A673 (cell line): ENCODE results near the gene MYOC. TPM values are rescaled to one million over a fixed set of nuclear protein-coding genes. Genes with fewer than 3 reads are reported as not detected.

Source experiments
- BruUV-seq: library from RNA; stranded (reverse); fragments of 400-500 nt; replicated peaks from 2 replicates; lab custom pipeline; 2021; lab: Mats Ljungman, UMichigan
- CTCF ChIA-PET: fragments of 300-600 bp; sonication (Branson Sonifier 250); formaldehyde crosslinking; loops from one replicate; lab custom pipeline; 2022; ENCODE audit warnings: antibody characterized with exemption; lab: Charles Lee
- POLR2A ChIA-PET: fragments of 300-600 bp; sonication (Branson Sonifier 250); formaldehyde crosslinking; loops from one replicate; lab custom pipeline; 2022; ENCODE audit warnings: antibody characterized with exemption; ENCODE audit not compliant: low non-redundant PET; lab: Charles Lee
- DNase-seq: peaks from one replicate; pipeline ENCODE4 v3.0.0-alpha.2; 2015; ENCODE audit warnings: low spot score
- H3K27ac ChIP-seq: fragments of 200-600 bp; sonication (generic); 2 replicates; pipeline ENCODE4 v1.5.1; 2016; ENCODE audit warnings: mixed run types, low read depth, mild to moderate bottlenecking, mixed read lengths, antibody characterized with exemption, low read length; ENCODE audit not compliant: poor library complexity, severe bottlenecking
- H3K27me3 ChIP-seq: fragments of 200-600 bp; sonication (generic); replicated peaks from 2 replicates; pipeline ENCODE4 v1.6.1; 2017; ENCODE audit warnings: mixed run types, low read depth, mild to moderate bottlenecking, mixed read lengths, antibody characterized with exemption, low read length; ENCODE audit not compliant: insufficient read depth, poor library complexity
- H3K36me3 ChIP-seq: fragments of 200-600 bp; sonication (generic); 2 replicates; pipeline ENCODE4 v1.6.1; 2016; ENCODE audit warnings: mixed run types, mild to moderate bottlenecking, mixed read lengths, antibody characterized with exemption, low read length; ENCODE audit not compliant: insufficient read depth, poor library complexity, severe bottlenecking
- H3K4me1 ChIP-seq: fragments of 200-600 bp; sonication (generic); 2 replicates; pipeline ENCODE4 v1.6.1; 2017; ENCODE audit warnings: mixed run types, mild to moderate bottlenecking, mixed read lengths, antibody characterized with exemption, low read length; ENCODE audit not compliant: insufficient read depth, poor library complexity, severe bottlenecking
- H3K4me3 ChIP-seq: fragments of 200-600 bp; sonication (generic); 2 replicates; pipeline ENCODE4 v1.5.1; 2016; ENCODE audit warnings: low read depth, mixed run types, mild to moderate bottlenecking, mixed read lengths, low read length; ENCODE audit not compliant: poor library complexity, severe bottlenecking
- H3K9me3 ChIP-seq: fragments of 200-600 bp; sonication (generic); 2 replicates; pipeline ENCODE4 v1.6.1; 2016; ENCODE audit warnings: mixed run types, low read depth, mild to moderate bottlenecking, mixed read lengths, antibody characterized with exemption, low read length; ENCODE audit not compliant: poor library complexity, severe bottlenecking
- CTCF ChIP-seq: fragments of 300-800, 200-600 bp; sonication (generic); conservative IDR thresholded peaks from 2 replicates; pipeline ENCODE4 v1.5.1; 2017; ENCODE audit warnings: low read depth, mild to moderate bottlenecking, antibody characterized with exemption, low read length, moderate library complexity, mixed read lengths
- EZH2 ChIP-seq: fragments of 200-600 bp; sonication (generic); IDR thresholded peaks from 2 replicates; pipeline ENCODE4 v1.6.1; 2017; ENCODE audit warnings: borderline replicate concordance, low read depth, mild to moderate bottlenecking, mixed read lengths, antibody characterized with exemption, low read length; ENCODE audit not compliant: poor library complexity, severe bottlenecking
- intact Hi-C: fragments of 100-400 bp; cut with micrococcal nuclease; formaldehyde crosslinking; loops from one replicate; pipeline ENCODE4 v1.10.0; 2022; ENCODE audit not compliant: unreplicated experiment
- total RNA-seq: library from RNA; stranded (reverse); gene quantifications from 2 replicates; pipeline ENCODE4 v1.2.3, GENCODE V29; 2021

MYOC gene
- total RNA-seq, 1 experiment from 2014 or later = not detected

GRCh38 chr1:171627020-171627419 is 25.5 kb downstream of the MYOC start:
- ChIA-PET POLR2A (no interaction called here), CTCF (no interaction called here)
- no peak overlapping the region for H3K27ac ChIP-seq
- no peaks in the 10 kb centered on the region for H3K4me1 ChIP-seq
- H3K9me3 ChIP-seq = no peaks in the 10 kb centered on the region
- TF ChIP-seq CTCF = no peak
- TF ChIP-seq EZH2 = no peak
- H3K4me3 ChIP-seq = no peak overlapping the region
- intact Hi-C loops = no loop called here
- H3K27me3 ChIP-seq = no peaks in the 10 kb centered on the region
- DNase-seq = no peak
- H3K36me3 ChIP-seq = no peaks in the 10 kb centered on the region
- no TSS peak for BruUV-seq

GRCh38 chr1:171625225-171625624 is 27.3 kb downstream of the MYOC start:
- ChIA-PET POLR2A (no interaction called here), CTCF (no interaction called here)
- H3K4me1 ChIP-seq = no peaks in the 10 kb centered on the region
- no peak for TF ChIP-seq EZH2
- no peak for TF ChIP-seq CTCF
- intact Hi-C loops = no loop called here
- no peaks in the 10 kb centered on the region for H3K36me3 ChIP-seq
- H3K9me3 ChIP-seq = no peaks in the 10 kb centered on the region
- no peak overlapping the region for H3K27ac ChIP-seq
- DNase-seq = no peak
- BruUV-seq = no TSS peak
- H3K27me3 ChIP-seq = no peaks in the 10 kb centered on the region
- H3K4me3 ChIP-seq = no peak overlapping the region

GRCh38 chr1:171623651-171624331 is 28.7 kb downstream of the MYOC start:
- no peaks in the 10 kb centered on the region for H3K36me3 ChIP-seq
- no peak for DNase-seq
- intact Hi-C loops = no loop called here
- no peaks in the 10 kb centered on the region for H3K27me3 ChIP-seq
- H3K4me1 ChIP-seq = no peaks in the 10 kb centered on the region
- H3K9me3 ChIP-seq = no peaks in the 10 kb centered on the region
- TF ChIP-seq CTCF = no peak
- TF ChIP-seq EZH2 = no peak
- H3K27ac ChIP-seq = no peak overlapping the region
- POLR2A ChIA-PET = no interaction called here
- H3K4me3 ChIP-seq = no peak overlapping the region
- CTCF ChIA-PET = no interaction called here
- BruUV-seq = no TSS peak
